Measurements from ENCODE around the gene IGF2.

DNA sequence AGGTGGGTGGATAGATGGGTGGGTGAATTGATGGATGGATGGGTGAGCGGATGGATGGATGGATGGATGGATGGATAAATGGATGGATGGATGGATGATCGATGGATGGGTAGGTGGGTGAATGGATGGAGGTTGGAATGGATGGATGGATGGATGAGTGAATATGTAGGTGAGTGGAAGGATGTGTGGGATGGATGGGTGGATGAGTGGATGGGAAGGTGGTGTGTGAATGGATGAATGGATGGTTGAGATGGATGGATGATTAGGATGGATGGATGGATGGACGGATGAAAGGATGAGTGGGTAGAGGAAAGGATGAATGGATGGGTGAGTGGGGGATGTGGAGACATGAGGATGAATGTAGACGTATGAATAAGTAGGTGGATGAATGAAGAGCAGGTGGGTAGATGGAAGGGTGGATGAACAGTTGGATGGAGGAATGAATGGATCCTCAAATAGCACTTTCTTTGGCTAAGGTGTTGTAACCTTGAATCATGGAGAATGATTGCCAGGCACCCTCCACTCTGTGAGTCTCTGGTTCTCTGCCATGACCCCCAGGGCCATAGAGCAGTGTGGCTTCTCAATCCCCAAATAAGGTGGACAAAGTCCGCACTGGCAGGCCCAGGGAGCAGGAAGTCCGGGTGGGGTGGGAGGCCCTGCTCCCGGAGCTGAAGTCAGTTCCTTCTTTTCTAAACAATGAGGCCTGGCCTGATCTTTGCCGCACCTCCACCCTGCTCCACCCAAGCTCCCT is 36.9 kb downstream of the IGF2 start:
- TF ChIP-seq POLR2AphosphoS5 (IDR thresholded peaks at IDR 0.05; ENCODE audit: low read length) (no peak), KAT2A (conservative IDR thresholded peaks at IDR 0.05; ENCODE audit: control insufficient read depth, low read depth, low read length) (no peak), HDAC2 (IDR thresholded peaks at IDR 0.05) (no peak), CBX3 (IDR thresholded peaks at IDR 0.05; ENCODE audit: borderline replicate concordance, low read depth) (no peak), EP300 (IDR thresholded peaks at IDR 0.05; ENCODE audit: borderline replicate concordance in 1 of 2, control insufficient read depth in 1 of 2, low read depth in 2 of 2, low read length in 2 of 2) (no peak), CHD4 (IDR thresholded peaks at IDR 0.05) (no peak), CTCF (IDR thresholded peaks at IDR 0.05 in 2 of 3, conservative IDR thresholded peaks at IDR 0.05 in 1 of 3; ENCODE audit: control insufficient read depth in 2 of 3, extremely low read depth in 1 of 3, insufficient read depth in 1 of 3, low read depth in 3 of 3, low read length in 3 of 3) (no peak)
- TF ChIP-seq, protein P1, sequence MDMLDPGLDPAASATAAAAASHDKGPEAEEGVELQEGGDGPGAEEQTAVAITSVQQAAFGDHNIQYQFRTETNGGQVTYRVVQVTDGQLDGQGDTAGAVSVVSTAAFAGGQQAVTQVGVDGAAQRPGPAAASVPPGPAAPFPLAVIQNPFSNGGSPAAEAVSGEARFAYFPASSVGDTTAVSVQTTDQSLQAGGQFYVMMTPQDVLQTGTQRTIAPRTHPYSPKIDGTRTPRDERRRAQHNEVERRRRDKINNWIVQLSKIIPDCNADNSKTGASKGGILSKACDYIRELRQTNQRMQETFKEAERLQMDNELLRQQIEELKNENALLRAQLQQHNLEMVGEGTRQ (IDR thresholded peaks at IDR 0.05; ENCODE audit: borderline replicate concordance, low read depth, low read length): no peak
- TF ChIP-seq, protein P2, sequence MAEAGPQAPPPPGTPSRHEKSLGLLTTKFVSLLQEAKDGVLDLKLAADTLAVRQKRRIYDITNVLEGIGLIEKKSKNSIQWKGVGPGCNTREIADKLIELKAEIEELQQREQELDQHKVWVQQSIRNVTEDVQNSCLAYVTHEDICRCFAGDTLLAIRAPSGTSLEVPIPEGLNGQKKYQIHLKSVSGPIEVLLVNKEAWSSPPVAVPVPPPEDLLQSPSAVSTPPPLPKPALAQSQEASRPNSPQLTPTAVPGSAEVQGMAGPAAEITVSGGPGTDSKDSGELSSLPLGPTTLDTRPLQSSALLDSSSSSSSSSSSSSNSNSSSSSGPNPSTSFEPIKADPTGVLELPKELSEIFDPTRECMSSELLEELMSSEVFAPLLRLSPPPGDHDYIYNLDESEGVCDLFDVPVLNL (IDR thresholded peaks at IDR 0.05; ENCODE audit: low read depth, low read length): no peak

All from GM12878 (cell line).